ENCODE results near the gene EPHA4.

EPHA4 gene

DNA sequence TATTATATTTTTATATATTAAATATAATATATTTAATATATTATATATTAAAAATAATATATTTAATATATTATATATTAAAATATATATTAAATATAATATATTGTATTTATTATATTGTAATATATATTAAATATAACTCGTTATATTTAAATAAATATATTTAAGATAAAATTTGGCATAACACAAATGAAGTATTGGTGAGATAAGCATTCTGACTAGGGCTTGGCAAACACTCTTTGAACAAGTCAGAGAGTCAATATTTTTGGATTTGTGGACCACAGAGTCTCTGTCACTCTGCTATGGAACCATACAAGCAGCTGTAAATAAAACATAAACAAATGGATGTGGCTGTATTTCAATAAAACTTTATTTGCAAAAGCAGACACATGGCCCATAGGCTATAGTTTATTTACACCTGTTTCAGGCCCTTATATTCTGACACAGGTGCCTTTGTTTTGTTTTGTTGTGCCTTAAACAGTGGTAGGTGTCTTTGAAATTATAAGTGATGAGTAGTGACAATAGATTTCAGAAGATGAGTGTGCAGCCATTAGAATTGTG is 190.1 kb downstream of the EPHA4 start:
- no peak for DNase-seq

GRCh38 chr2:221380686-221381085 is 191.4 kb downstream of the EPHA4 start:
- no peak for DNase-seq

DNA sequence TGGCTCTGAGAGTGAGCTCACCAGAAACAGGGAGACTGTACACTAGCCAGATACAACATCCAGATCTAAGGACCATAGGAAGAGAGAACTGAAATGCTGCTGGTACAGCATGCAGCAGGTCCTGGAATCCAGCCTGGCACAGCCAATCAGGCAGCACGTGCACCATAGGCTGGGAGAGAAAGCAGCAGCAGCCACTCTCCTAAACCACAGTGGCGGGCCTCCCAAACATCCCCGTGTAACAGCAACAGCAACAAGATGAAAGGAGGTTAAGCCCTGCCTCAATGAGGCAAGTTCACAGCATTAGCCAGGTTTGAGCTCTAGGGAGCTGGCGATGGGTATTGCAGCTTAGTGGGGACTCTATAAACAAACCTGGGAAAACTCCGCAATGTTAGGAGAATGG is 192.0 kb downstream of the EPHA4 start:
- no peak for DNase-seq

- no peak for DNase-seq
Measured at GRCh38 chr2:221377597-221377996, 194.5 kb downstream of the EPHA4 start.

DNA sequence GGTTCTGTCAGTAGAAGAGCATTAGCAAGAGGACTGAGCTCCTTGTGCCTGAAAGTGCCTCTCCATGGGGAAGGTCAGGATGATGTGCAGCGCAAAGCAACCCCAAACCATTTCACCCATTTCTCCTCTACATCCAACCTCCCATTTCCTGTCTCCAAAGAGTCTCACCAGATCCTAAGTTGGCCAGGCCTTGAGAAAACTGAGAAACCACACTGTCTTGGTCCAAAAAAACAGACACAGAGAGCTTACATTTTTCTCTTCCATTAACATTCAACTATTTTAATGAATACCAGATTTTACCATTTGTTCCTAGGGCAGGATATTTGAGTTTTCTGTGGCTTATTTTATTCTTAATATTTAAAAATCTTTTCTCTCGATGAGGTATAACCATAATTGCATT is 195.0 kb downstream of the EPHA4 start:
- DNase-seq = no peak

GRCh38 chr2:221374234-221374633 is 197.9 kb downstream of the EPHA4 start:
- DNase-seq = no peak

DNA sequence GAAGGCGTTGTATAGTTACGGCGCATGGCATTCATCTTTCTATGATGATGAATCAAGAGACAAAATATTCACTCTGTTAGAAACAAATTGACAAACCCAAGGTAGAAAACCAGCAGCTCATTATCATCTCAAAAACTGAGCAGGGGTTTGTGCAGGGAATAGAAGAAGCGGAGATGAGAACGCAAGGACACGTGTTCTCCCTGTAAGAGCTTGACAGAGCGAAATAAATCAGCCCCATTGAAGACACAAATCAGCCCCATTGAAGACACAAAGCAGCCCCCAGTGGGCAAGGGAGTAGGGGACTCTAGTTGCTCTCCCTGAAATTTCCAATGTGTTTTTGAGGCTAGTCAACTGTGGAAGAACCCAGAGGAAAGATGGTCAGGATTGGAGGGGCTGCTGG is 199.2 kb downstream of the EPHA4 start:
- DNase-seq = no peak

DNA sequence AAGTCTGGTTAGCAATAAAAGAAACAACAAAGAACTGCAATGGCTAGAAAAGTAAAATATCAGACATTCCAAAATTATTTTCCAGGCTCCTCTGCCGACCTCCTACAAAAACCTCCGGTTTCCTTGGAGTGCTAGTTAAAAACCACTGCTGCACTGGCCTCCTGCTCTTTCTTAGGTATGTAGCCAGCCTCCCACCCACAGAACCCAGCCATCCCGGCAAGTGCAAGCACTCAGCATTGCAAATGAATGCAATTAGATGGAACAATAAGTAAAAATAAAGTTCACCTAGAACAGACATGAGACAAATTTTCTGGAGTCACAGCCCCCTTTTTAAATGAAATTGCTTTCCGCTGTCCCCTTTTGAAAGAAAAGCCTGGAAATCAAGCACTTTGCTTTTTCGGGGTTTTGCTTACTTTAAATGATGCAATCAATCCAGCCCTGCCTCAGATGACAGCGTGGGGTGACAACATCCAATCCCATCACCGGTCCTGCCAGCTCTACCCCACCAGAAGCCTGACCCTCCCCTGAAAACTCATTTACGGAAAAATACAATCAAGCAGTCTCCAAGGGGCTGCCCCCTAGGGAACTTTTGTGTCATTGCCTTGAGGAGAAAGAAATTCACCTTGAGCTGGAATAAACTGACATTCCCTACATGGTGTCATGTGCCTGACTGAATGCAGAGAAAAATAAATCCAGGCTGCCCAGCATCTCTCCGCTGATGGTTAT is 199.8 kb downstream of the EPHA4 start:
- no peak for DNase-seq

DNA sequence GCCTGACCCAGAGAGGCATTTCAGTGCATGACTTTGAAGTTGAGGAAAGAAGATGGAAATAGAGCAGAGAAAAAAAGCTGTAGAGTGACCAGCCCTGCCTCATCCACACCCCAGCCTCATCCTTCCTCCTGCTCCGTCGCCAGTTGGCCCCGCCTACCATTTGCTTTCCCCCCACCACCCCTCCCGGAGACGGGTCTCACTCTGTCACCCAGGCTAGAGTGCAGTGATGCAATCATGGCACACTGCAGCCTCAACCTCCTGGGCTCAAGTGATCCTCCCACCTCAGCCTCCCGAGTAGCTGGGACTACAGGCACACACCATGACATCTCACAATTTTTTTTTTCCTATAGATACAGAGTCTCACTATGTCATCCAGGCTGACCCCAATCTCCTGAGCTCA is 200.8 kb downstream of the EPHA4 start:
- DNase-seq = no peak

DNA sequence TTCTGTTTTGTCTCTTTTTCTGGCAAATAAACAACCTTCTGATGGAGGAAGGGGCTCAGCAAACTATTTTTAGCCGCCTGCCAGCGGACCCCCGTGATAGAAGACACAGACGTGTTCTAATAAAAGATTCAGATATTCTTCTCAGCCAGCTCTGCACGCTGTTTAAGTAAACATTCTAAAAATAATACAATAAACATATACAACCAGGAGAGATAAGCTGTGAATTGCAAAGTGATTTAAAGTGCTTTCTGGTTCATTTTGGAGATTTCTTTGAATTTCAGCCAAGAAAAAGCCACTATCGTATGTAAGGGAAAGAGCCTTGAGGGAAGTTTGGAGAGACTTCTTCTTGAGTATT is 201.3 kb downstream of the EPHA4 start:
- DNase-seq = no peak

GRCh38 chr2:221370076-221370856 is 201.8 kb downstream of the EPHA4 start:
- DNase-seq = no peak

Measured in suppressor macrophage treated with lipopolysaccharide for 1 hour (primary cell).